ENCODE measurements around the gene ARHGEF3. TPM values are rescaled to one million over a fixed set of nuclear protein-coding genes. Genes with fewer than 3 reads are reported as not detected.
A peak's percentile ranks its signal among the peaks of the same experiment; 100 is the strongest.

ARHGEF3 gene
- total RNA-seq, 1 experiment from 2014 or later = 4.4 TPM

DNA sequence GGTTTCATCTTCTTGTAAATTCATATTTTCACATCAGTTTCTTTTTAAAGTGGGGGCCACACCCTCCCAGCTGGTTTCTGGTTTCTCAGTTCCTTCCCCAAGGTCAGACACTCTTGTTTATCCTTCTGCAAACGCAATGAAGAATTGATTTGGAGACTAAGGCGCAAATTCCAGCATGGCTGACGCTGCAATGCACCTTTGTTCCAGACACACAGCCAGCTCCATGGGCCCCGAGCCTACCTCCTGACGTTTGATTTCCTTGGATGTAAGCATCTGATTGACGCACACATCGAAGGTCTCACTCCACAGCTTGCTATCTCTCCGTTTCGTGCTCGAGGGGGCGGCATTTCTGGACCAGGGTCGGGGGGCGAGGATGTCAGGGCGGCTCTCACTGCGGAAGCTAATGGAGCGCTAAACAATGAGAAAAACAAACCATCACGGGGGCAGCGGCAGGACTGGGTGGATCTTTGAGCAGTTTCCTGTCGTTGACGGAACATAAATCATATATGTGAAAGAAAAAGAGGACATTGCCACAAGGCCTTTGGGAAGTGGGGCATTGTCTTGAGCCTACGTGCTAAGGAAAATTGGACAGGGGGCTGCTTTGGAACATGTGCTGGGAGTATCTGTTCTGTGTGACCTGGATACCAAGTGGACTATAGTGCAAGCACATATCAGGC, 46.9 kb downstream of the ARHGEF3 start:
- Histone ChIP-seq H3K79me1 (ENCODE audit: insufficient read depth, low read depth, low read length, poor library complexity, severe bottlenecking) (no peaks in the 10 kb centered on the region), H4K20me1 (ENCODE audit: control insufficient read depth, insufficient read depth, insufficient read length) (no peaks in the 10 kb centered on the region), H3K27ac (ENCODE audit: insufficient read length, low read depth, low read length) (no peak overlapping the region), H3T11ph (ENCODE audit: low read length) (no peak overlapping the region), H3K79me2 (ENCODE audit: insufficient read depth, low read length) (no peaks in the 10 kb centered on the region), H3K56ac (ENCODE audit: insufficient read length, low read depth, low read length) (no peak overlapping the region), H3K14ac (ENCODE audit: insufficient read depth, low read length) (no peak overlapping the region; the same call in 1 of the 2 replicates), H3K23me2 (ENCODE audit: insufficient read length, low read depth, low read length, poor library complexity, severe bottlenecking) (no peaks in the 10 kb centered on the region), H2BK20ac (ENCODE audit: low read depth, low read length, poor library complexity, severe bottlenecking) (no peak overlapping the region), H4K8ac (replicated peaks; ENCODE audit: insufficient read length, low read depth, low read length) (no peak overlapping the region), H3K9ac (ENCODE audit: extremely low read depth, insufficient read length, low read length) (no peak overlapping the region), H2BK120ac (ENCODE audit: low read depth, low read length, poor library complexity, severe bottlenecking) (no peak overlapping the region), H2AK5ac (ENCODE audit: insufficient read length, low read length) (no peak overlapping the region), H3K4ac (ENCODE audit: low read depth, low read length) (no peak overlapping the region), H3K27me3 (ENCODE audit: insufficient read depth, low read length) (no peaks in the 10 kb centered on the region), H2BK15ac (ENCODE audit: low read depth, low read length) (no peak overlapping the region), H3K4me1 (ENCODE audit: insufficient read depth, low read length) (0 out of 2 replicates have a peak, but pooled peaks cover 3% of the 10 kb centered on the region), H4K91ac (ENCODE audit: insufficient read length, low read depth, low read length) (no peak overlapping the region), H3K23ac (ENCODE audit: insufficient read length, low read depth, low read length) (no peak overlapping the region), H3K18ac (ENCODE audit: insufficient read length, low read depth, low read length) (no peak overlapping the region), H4K5ac (ENCODE audit: insufficient read length, low read depth, low read length) (no peak overlapping the region), H2BK5ac (ENCODE audit: insufficient read length, low read length) (no peak overlapping the region), H2AFZ (ENCODE audit: low read length) (no peak overlapping the region), H2BK12ac (ENCODE audit: insufficient read length, low read depth, low read length) (no peak overlapping the region), H3K9me3 (ENCODE audit: control insufficient read depth, low read depth, low read length) (no peaks in the 10 kb centered on the region), H3K4me2 (ENCODE audit: insufficient read depth, insufficient read length, low read length) (no peak overlapping the region)
- Mint-ChIP-seq H3K27me3 (ENCODE audit: low read depth) (no peaks in the 10 kb centered on the region; the same call in 1 of the 2 replicates), H3K9me3 (no peaks in the 10 kb centered on the region), H3K4me3 (no peak overlapping the region), H3K27ac (peak overlapping the region in 2 of 3 experiments; percentile 7 to 19; a peak in 1 of 7 replicates), H3K36me3 (ENCODE audit: insufficient read depth in 1 of 3, low read depth in 3 of 3) (peaks cover 0 to 2% (median 0%) of the 10 kb centered on the region in 3 experiments; a peak in 1 of 7 replicates), H3K4me1 (peaks cover 10 to 14% of the 10 kb centered on the region in 2 experiments)
- no peak for DNase-seq
- no CpG with 5 or more reads among the region's 21 CpGs for WGBS (ENCODE audit: extremely low coverage, insufficient read length, low lambda C conversion rate)
- TF ChIP-seq, protein P1, sequence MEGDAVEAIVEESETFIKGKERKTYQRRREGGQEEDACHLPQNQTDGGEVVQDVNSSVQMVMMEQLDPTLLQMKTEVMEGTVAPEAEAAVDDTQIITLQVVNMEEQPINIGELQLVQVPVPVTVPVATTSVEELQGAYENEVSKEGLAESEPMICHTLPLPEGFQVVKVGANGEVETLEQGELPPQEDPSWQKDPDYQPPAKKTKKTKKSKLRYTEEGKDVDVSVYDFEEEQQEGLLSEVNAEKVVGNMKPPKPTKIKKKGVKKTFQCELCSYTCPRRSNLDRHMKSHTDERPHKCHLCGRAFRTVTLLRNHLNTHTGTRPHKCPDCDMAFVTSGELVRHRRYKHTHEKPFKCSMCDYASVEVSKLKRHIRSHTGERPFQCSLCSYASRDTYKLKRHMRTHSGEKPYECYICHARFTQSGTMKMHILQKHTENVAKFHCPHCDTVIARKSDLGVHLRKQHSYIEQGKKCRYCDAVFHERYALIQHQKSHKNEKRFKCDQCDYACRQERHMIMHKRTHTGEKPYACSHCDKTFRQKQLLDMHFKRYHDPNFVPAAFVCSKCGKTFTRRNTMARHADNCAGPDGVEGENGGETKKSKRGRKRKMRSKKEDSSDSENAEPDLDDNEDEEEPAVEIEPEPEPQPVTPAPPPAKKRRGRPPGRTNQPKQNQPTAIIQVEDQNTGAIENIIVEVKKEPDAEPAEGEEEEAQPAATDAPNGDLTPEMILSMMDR (conservative IDR thresholded peaks at IDR 0.05) = no peak
